ENCODE measurements around the gene U2SURP. TPM values are rescaled to one million over a fixed set of nuclear protein-coding genes. Genes with fewer than 3 reads are reported as not detected.

Gene U2SURP
- total and polyA plus RNA-seq, 4 donors: 8.3 to 41.2 (median 30.3) TPM

GRCh38 chr3:143090486-143090885 lies 89.1 kb downstream of the U2SURP start:
- 39% methylated on average over 5 of the region's 5 CpGs for WGBS
- DNase-seq (ENCODE audit: low spot score): no peak
- no peak overlapping the region for H3K9ac ChIP-seq (ENCODE audit: low read depth in 1 of 2, low read length in 2 of 2)
- no peaks in the 10 kb centered on the region for H3K4me1 ChIP-seq (ENCODE audit: control insufficient read depth in 4 of 4, insufficient read depth in 4 of 4, low read length in 3 of 4)
- no peak overlapping the region for H3K4me3 ChIP-seq (ENCODE audit: low read depth in 1 of 3, low read length in 3 of 3)
- TF ChIP-seq CTCF (IDR thresholded peaks at IDR 0.05; ENCODE audit: low read depth, low read length, missing input control): no peak
- TF ChIP-seq ZBTB33 (IDR thresholded peaks at IDR 0.05): no peak
- TF ChIP-seq REST (IDR thresholded peaks at IDR 0.05): no peak
- no peak for TF ChIP-seq RXRA (IDR thresholded peaks at IDR 0.05)
- no peak for TF ChIP-seq TAF1 (conservative IDR thresholded peaks at IDR 0.05)
- TF ChIP-seq FOXA2 (IDR thresholded peaks at IDR 0.05): no peak
- TF ChIP-seq HNF4A (conservative IDR thresholded peaks at IDR 0.05): no peak
- no peak for TF ChIP-seq ATF3 (IDR thresholded peaks at IDR 0.05)
- TF ChIP-seq RAD21 (IDR thresholded peaks at IDR 0.05): no peak
- no peak for TF ChIP-seq HNF4G (IDR thresholded peaks at IDR 0.05)
- no peak for TF ChIP-seq SP1 (IDR thresholded peaks at IDR 0.05)
- TF ChIP-seq JUND (IDR thresholded peaks at IDR 0.05): no peak
- TF ChIP-seq GABPA (IDR thresholded peaks at IDR 0.05 in 1 of 2, conservative IDR thresholded peaks at IDR 0.05 in 1 of 2): no peak
- TF ChIP-seq FOXA1 (IDR thresholded peaks at IDR 0.05): no peak
- no peak for TF ChIP-seq EGR1 (IDR thresholded peaks at IDR 0.05; ENCODE audit: low read depth in 2 of 2)
- H3K36me3 ChIP-seq (ENCODE audit: control insufficient read depth in 4 of 4, insufficient read depth in 3 of 4, low read depth in 1 of 4, low read length in 3 of 4): no peaks in the 10 kb centered on the region
- no peaks in the 10 kb centered on the region for H3K27me3 ChIP-seq (ENCODE audit: control insufficient read depth in 4 of 4, insufficient read depth in 4 of 4, low read length in 3 of 4)
- no peaks in the 10 kb centered on the region for H3K9me3 ChIP-seq (ENCODE audit: control insufficient read depth in 4 of 4, low read length in 3 of 4)
- no peak overlapping the region for H3K27ac ChIP-seq (ENCODE audit: low read depth in 1 of 2, low read length in 2 of 2)

All from liver (tissue), 9 donors.